ENCODE results near the gene HMCN2. TPM values are rescaled to one million over a fixed set of nuclear protein-coding genes. Genes with fewer than 3 reads are reported as not detected.

HMCN2 gene
- total RNA-seq, 2 experiments from 2014 or later = not detected

DNA sequence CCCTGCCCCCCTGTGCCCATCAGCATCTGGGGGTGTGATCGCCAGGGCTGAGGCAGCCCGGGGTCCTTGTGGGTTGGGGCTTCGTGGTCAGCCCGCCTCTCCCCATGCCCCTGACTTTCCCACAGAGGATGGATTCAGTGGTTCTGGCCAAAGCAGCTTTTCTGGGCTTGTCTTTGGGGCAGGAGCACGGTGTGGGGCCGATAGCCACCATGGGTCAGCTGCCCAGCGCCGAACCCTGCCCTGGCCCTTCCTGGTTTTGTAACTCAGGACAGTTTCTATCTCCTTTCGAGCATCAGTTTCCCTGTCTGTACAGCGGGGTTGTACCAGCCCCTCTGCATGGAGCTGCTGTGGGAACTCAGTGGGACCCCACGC is 77.1 kb downstream of the HMCN2 start:
- Mint-ChIP-seq H3K36me3 (ENCODE audit: low read depth) (no peaks in the 10 kb centered on the region), H3K27me3 (ENCODE audit: low read depth) (no peaks in the 10 kb centered on the region), H3K27ac (no peak overlapping the region), H3K9me3 (ENCODE audit: insufficient read depth) (no peaks in the 10 kb centered on the region), H3K4me1 (ENCODE audit: low read depth) (peaks cover 3% of the 10 kb centered on the region), H3K4me3 (no peak overlapping the region)
- no peak for DNase-seq
- ChIA-PET CTCF (interaction anchor here (0.7 to 1.5 kb wide), 3 partner anchors 226 to 236 kb away, joined by 3 to 4 read pairs (median 3); no protein-coding TSS in a partner anchor), POLR2A (no interaction called here)
- ATAC-seq = no peak

DNA sequence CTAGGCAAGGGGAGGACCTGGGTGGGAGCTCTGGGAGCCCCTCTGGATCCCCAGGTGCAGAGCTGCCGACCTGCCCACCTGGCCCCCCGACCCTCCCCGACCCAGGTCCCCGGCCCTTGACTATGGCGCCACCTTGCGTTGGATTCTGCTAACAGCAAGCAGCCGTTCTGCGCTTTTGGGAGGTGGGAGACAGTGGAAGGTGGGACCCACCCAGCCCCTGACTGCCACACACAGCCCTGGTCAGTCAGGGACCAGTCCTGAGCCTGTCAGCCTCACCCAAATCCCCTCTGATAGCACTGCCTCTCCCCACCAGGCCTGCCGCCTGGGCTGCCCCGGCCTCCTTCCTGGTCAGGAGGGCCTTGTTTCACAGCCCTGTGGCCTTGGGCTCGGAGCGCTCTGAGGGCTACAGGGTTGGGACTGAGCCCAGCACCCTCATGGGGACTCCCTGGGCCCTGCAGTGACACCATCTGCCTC is 77.9 kb downstream of the HMCN2 start:
- Mint-ChIP-seq H3K36me3 (ENCODE audit: low read depth) (no peaks in the 10 kb centered on the region), H3K27ac (no peak overlapping the region), H3K27me3 (ENCODE audit: low read depth) (no peaks in the 10 kb centered on the region), H3K4me1 (ENCODE audit: low read depth) (peaks cover 1% of the 10 kb centered on the region), H3K9me3 (ENCODE audit: insufficient read depth) (no peaks in the 10 kb centered on the region), H3K4me3 (no peak overlapping the region)
- DNase-seq = peak; percentile 40
- POLR2A ChIA-PET = no interaction called here
- ATAC-seq = no peak
- CTCF ChIA-PET = interaction anchor here (0.7 to 1.1 kb wide), 2 partner anchors 225 to 236 kb away, joined by 3 read pairs; no protein-coding TSS in a partner anchor

DNA sequence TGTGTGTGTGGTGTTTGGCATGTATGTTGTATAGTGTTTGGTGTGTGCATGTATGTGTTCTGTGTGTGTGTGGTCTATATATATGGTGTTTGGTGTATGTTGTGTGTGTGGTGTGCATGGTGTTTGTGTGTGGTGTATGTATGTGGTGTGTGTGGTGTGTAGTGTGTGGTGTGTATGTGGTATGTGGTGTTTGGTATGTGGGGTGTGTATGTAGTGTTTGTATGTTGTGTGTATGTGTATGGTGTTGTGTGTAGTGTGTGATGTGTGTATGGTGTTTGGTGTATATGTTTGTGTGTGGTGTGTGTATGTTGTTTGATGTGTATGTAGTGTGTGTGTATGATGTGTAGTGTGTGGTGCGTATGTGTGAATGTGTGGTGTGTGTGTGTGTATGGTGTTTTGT is 78.8 kb downstream of the HMCN2 start:
- Mint-ChIP-seq H3K4me1 (ENCODE audit: low read depth) (peaks cover 1% of the 10 kb centered on the region), H3K36me3 (ENCODE audit: low read depth) (no peaks in the 10 kb centered on the region), H3K27me3 (ENCODE audit: low read depth) (no peaks in the 10 kb centered on the region), H3K4me3 (no peak overlapping the region), H3K9me3 (ENCODE audit: insufficient read depth) (no peaks in the 10 kb centered on the region), H3K27ac (no peak overlapping the region)
- DNase-seq = no peak
- CTCF ChIA-PET = no interaction called here
- POLR2A ChIA-PET = no interaction called here
- ATAC-seq = no peak

DNA sequence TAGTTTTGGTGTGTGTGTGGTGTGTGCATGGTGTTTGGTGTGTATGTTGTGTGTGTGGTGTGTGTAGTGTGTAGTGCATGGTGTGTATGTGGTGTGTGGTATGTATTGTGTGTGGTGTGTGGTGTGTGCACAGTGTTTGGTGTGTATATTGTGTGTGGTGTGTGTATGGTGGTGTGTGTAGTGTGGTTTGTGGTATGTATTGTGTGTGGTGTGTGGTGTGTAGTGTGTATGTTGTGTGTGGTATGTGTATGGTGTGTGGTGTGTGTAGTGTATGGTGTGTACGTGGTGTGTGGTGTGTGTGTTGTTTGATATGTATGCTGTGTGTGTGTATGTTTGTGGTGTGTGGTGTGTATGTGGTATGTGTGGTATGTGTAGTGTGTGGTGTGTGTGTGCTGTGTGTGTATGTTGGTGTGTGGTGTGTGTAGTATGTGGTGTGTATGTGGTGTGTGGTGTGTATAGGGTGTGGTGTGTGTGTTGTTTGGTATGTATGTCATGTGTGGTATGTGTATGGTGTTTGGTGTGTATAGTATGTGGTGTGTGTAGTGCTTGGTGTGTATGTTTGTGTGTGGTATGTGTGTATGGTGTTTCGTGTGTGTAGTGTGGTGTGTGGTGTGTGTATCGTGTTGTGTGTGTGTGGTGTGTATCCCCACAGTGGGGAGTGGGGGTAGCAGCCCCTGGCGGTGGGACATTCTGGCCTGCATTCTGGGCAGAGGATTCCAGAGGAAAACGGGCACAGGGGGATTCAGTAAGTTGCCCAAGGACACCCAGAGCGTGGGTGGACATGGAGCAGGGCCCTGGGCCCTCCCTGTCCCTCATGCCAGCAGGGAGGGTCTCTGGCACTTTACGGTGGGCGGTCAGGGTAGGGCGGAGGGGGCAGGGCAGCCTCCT is 79.7 kb downstream of the HMCN2 start:
- DNase-seq = no peak
- Mint-ChIP-seq H3K27ac (no peak overlapping the region), H3K4me3 (no peak overlapping the region), H3K9me3 (ENCODE audit: insufficient read depth) (no peaks in the 10 kb centered on the region), H3K36me3 (ENCODE audit: low read depth) (no peaks in the 10 kb centered on the region), H3K4me1 (ENCODE audit: low read depth) (no peaks in the 10 kb centered on the region), H3K27me3 (ENCODE audit: low read depth) (no peaks in the 10 kb centered on the region)
- ChIA-PET POLR2A (no interaction called here), CTCF (no interaction called here)
- no peak for ATAC-seq

DNA sequence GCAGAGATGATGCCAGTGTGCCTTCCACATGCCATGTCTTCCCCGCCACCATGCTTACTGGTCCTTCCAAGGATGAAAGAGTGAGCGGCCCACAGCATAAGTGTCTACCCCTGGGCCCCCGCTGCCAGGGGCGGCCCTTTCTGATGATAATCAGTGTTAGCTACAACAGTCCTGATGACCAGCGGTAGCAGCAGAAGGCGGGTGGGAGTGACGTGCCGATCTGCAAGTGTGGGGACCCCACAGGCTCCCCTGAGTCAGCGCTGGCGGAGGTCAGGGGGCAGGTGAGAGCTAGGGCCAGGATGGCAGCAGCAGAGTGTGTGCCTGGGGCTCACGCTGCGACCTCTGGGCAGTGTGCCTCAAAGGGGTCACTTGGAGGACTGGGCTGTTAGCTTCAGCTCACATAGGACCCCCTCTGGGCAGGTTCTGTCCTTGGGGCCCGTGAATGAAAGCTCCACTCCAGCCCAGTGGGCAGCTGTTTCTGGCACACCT is 80.4 kb downstream of the HMCN2 start:
- CTCF ChIA-PET = no interaction called here
- POLR2A ChIA-PET = no interaction called here
- no peak for DNase-seq

DNA sequence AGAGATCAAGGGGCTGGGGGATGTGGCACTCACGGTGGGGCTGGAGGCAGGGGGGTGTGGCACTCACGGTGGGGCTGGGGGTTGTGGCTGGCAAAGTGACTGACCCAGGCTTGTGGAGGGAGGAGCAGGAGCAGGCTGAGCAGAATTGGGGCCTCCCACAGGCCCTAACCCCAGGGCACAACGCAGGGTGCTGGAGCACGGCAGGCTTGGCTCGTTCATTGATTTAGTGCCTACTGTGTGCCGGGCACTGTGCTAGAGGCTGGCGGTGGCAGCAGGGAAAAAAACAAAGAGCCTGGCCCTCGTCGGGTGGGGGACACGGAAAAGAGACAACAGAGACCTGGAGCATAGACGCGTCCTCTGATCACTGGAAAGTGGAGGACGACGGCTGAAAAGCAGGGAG is 80.9 kb downstream of the HMCN2 start:
- ATAC-seq = peak; percentile 18
- no peaks in the 10 kb centered on the region for H3K9me3 Mint-ChIP-seq (ENCODE audit: insufficient read depth)
- H3K36me3 Mint-ChIP-seq (ENCODE audit: low read depth) = no peaks in the 10 kb centered on the region
- H3K4me1 Mint-ChIP-seq (ENCODE audit: low read depth) = no peaks in the 10 kb centered on the region
- ChIA-PET POLR2A (no interaction called here), CTCF (no interaction called here)
- H3K27me3 Mint-ChIP-seq (ENCODE audit: low read depth) = no peaks in the 10 kb centered on the region
- DNase-seq = no peak
- H3K27ac Mint-ChIP-seq = no peak overlapping the region
- no peak overlapping the region for H3K4me3 Mint-ChIP-seq

More for the DNA sequence above, 80.4 kb downstream of the HMCN2 start:
- no peaks in the 10 kb centered on the region for H3K36me3 Mint-ChIP-seq (ENCODE audit: low read depth)
- H3K9me3 Mint-ChIP-seq (ENCODE audit: insufficient read depth) = no peaks in the 10 kb centered on the region
- no peak for ATAC-seq
- H3K4me1 Mint-ChIP-seq (ENCODE audit: low read depth) = no peaks in the 10 kb centered on the region
- no peak overlapping the region for H3K27ac Mint-ChIP-seq
- H3K27me3 Mint-ChIP-seq (ENCODE audit: low read depth) = no peaks in the 10 kb centered on the region
- no peak overlapping the region for H3K4me3 Mint-ChIP-seq

DNA sequence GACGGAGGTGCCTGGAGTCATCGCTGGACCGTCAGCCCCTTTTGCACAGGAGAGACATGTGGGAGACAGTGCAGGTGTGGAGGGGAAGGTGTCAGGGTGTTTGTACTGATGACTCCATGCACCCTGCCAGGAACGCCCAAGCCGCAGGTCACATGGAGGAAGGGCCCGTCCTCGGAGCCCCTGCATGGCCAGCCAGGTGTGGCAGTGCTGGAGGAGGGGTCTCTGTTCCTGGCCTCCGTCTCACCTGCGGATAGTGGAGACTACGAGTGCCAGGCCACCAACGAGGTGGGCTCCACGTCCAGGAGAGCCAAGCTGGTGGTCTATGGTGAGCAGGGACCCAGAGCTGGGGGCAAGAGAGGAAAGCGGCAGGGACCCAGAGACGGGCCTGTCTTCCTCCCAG is 81.5 kb downstream of the HMCN2 start:
- ATAC-seq = no peak
- Mint-ChIP-seq H3K27me3 (ENCODE audit: low read depth) (no peaks in the 10 kb centered on the region), H3K4me3 (no peak overlapping the region), H3K36me3 (ENCODE audit: low read depth) (no peaks in the 10 kb centered on the region), H3K27ac (no peak overlapping the region), H3K4me1 (ENCODE audit: low read depth) (no peaks in the 10 kb centered on the region), H3K9me3 (ENCODE audit: insufficient read depth) (no peaks in the 10 kb centered on the region)
- CTCF ChIA-PET = no interaction called here
- POLR2A ChIA-PET = no interaction called here
- no peak for DNase-seq

DNA sequence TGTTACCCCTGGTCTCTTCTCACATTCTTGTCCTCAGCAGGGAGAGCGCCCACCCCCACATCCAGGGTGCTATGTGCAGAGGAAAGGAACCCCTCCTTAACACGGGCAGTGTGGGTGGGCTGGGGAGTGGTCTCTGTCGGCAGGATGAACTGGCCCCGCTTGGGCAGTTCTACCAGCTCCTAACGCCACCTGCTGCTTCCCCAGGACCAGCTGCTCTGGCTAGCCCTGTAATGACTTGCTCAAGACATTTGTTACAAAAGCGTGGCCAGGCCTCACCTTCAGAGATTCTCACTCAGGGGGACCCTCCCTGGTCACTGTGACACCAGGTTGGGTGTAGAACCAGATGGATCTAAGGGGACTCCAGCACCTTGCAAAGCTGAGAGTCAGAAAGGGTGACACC is 82.4 kb downstream of the HMCN2 start:
- ATAC-seq = no peak
- Mint-ChIP-seq H3K4me3 (no peak overlapping the region), H3K36me3 (ENCODE audit: low read depth) (no peaks in the 10 kb centered on the region), H3K27ac (no peak overlapping the region), H3K4me1 (ENCODE audit: low read depth) (no peaks in the 10 kb centered on the region), H3K27me3 (ENCODE audit: low read depth) (no peaks in the 10 kb centered on the region), H3K9me3 (ENCODE audit: insufficient read depth) (no peaks in the 10 kb centered on the region)
- no peak for DNase-seq
- POLR2A ChIA-PET = no interaction called here
- CTCF ChIA-PET = no interaction called here

DNA sequence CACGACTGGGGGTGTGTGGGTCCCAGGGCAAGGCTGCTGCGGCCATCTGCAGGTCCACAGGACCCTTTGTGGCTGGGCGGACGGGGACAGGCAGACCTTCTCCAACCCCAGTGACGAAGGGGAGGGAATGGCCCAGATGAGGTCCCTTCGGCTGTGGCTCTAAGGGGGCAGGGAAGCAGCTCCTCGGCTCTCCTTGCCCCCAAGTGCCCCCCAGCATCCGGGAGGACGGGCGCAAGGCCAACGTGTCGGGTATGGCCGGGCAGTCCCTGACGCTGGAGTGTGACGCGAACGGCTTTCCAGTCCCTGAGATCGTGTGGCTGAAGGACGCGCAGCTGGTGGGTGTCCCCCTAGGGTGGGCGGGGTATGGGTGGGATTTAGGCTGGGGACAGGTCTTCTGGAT is 82.8 kb downstream of the HMCN2 start:
- no peaks in the 10 kb centered on the region for H3K9me3 Mint-ChIP-seq (ENCODE audit: insufficient read depth)
- DNase-seq (no peak), ATAC-seq (no peak)
- H3K36me3 Mint-ChIP-seq (ENCODE audit: low read depth) = no peaks in the 10 kb centered on the region
- ChIA-PET POLR2A (no interaction called here), CTCF (no interaction called here)
- H3K27me3 Mint-ChIP-seq (ENCODE audit: low read depth) = no peaks in the 10 kb centered on the region
- H3K4me3 Mint-ChIP-seq = no peak overlapping the region
- no peaks in the 10 kb centered on the region for H3K4me1 Mint-ChIP-seq (ENCODE audit: low read depth)
- H3K27ac Mint-ChIP-seq = no peak overlapping the region

DNA sequence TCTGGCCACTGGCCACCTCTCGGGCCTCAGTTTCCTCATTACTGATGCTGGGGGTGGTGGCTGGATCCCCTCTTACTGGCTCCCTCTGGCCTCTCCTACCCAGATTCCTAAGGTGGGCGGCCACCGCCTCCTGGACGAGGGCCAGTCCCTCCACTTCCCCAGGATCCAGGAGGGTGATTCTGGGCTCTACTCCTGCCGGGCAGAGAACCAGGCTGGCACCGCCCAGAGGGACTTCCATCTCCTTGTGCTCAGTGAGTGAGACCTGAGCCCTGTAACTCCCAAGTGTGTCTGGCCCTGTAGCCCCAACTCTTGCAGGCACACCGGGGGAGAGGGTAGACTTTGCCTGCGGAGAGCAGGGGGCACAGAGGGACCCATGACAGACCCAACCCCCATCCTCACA is 83.3 kb downstream of the HMCN2 start:
- ChIA-PET CTCF (no interaction called here), POLR2A (no interaction called here)

DNA sequence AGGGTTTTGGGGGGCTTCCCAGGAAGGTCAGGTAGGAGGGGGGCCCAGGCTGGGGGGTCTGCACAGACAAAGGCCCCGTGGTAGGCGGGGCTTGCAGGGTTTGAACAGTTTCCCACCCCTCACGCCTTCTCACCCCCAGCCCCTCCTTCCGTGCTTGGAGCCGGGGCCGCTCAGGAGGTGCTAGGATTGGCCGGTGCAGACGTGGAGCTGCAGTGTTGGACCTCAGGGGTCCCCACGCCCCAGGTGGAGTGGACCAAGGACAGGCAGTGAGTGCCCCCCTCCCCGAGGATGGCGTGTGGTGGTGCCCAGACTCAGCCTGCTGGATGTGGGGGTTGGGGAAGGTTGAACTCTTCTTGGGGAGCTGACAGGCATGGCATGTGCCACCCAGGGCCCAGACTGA is 83.8 kb downstream of the HMCN2 start:
- ChIA-PET CTCF (interaction anchor here (0.6 kb wide), 1 partner anchor 240 kb away, joined by 3 read pairs; no protein-coding TSS in a partner anchor), POLR2A (no interaction called here)
- Mint-ChIP-seq H3K4me3 (no peak overlapping the region), H3K27ac (no peak overlapping the region), H3K27me3 (ENCODE audit: low read depth) (no peaks in the 10 kb centered on the region), H3K4me1 (ENCODE audit: low read depth) (no peaks in the 10 kb centered on the region), H3K9me3 (ENCODE audit: insufficient read depth) (no peaks in the 10 kb centered on the region), H3K36me3 (ENCODE audit: low read depth) (no peaks in the 10 kb centered on the region)
- ATAC-seq (no peak), DNase-seq (no peak)

More for the DNA sequence above, 83.3 kb downstream of the HMCN2 start:
- DNase-seq = no peak
- H3K4me3 Mint-ChIP-seq = no peak overlapping the region
- no peaks in the 10 kb centered on the region for H3K4me1 Mint-ChIP-seq (ENCODE audit: low read depth)
- no peak for ATAC-seq
- no peaks in the 10 kb centered on the region for H3K27me3 Mint-ChIP-seq (ENCODE audit: low read depth)
- no peak overlapping the region for H3K27ac Mint-ChIP-seq
- H3K9me3 Mint-ChIP-seq (ENCODE audit: insufficient read depth) = no peaks in the 10 kb centered on the region
- no peaks in the 10 kb centered on the region for H3K36me3 Mint-ChIP-seq (ENCODE audit: low read depth)

DNA sequence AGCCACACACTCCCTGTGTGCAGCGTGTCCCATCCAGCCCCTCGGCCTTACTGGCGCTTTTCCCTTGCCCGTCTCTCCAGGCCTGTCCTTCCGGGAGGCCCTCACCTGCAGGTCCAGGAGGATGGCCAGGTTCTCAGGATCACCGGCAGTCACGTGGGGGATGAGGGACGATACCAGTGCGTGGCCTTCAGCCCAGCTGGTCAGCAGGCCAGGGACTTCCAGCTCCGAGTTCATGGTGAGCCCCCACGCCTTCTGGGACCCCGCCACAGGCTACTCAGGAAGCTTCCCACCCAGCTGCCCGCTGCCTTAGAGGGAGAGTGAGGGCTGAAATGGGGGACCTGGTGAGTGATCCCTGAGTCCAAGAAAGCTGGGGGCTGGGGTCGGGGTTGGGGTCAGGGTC is 85.8 kb downstream of the HMCN2 start:
- no peak overlapping the region for H3K4me3 Mint-ChIP-seq
- DNase-seq (no peak), ATAC-seq (no peak)
- ChIA-PET CTCF (no interaction called here), POLR2A (no interaction called here)
- no peaks in the 10 kb centered on the region for H3K4me1 Mint-ChIP-seq (ENCODE audit: low read depth)
- H3K27me3 Mint-ChIP-seq (ENCODE audit: low read depth) = no peaks in the 10 kb centered on the region
- H3K36me3 Mint-ChIP-seq (ENCODE audit: low read depth) = no peaks in the 10 kb centered on the region
- H3K9me3 Mint-ChIP-seq (ENCODE audit: insufficient read depth) = no peaks in the 10 kb centered on the region
- no peak overlapping the region for H3K27ac Mint-ChIP-seq

DNA sequence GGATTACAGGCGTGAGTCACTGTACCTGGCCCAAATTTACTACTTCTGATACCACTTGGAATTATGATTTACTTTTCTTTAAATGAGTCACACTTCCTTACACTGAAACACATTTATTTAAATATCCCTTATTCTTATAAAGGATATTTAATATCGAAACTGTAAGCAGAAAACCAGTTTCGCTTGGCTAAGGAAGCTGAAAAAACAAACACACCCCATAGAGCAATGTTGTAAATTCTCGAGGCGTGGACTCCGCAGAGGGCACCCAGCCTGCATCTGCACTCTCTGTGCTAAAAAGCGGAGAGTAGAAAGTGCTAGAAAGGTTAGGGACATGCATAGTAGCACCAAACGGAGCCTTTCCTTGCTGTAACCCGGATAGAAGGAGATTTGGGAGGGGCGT is 86.5 kb downstream of the HMCN2 start:
- no peaks in the 10 kb centered on the region for H3K9me3 Mint-ChIP-seq (ENCODE audit: insufficient read depth)
- CTCF ChIA-PET = no interaction called here

More for the DNA sequence above, 86.5 kb downstream of the HMCN2 start:
- Mint-ChIP-seq H3K36me3 (ENCODE audit: low read depth) (no peaks in the 10 kb centered on the region), H3K27ac (no peak overlapping the region), H3K4me3 (no peak overlapping the region), H3K4me1 (ENCODE audit: low read depth) (no peaks in the 10 kb centered on the region), H3K27me3 (ENCODE audit: low read depth) (no peaks in the 10 kb centered on the region)
- DNase-seq (no peak), ATAC-seq (no peak)
- POLR2A ChIA-PET = no interaction called here

Measured in activated CD8-positive, alpha-beta T cell treated with anti-CD3 and anti-CD28 coated beads, Interleukin-2, amount 10 ng/mL, durations not matched to agents 7 days and 5 days (primary cell).